Measurements from ENCODE around the gene WIF1. TPM values are rescaled to one million over a fixed set of nuclear protein-coding genes. Genes with fewer than 3 reads are reported as not detected.

The WIF1 gene
- total RNA-seq, 1 donor from 2014 or later, result not detected

- intact Hi-C loops (cut with micrococcal nuclease), result loop anchor here (1.0 to 2.0 kb wide), 2 partner anchors 232 to 327 kb away; no protein-coding TSS in a partner anchor
Observed at GRCh38 chr12:65123435-65124063, 2.4 kb upstream of the WIF1 start.

- intact Hi-C loops (cut with micrococcal nuclease), result loop anchor here (1.0 to 2.0 kb wide), 2 partner anchors 231 to 326 kb away; no protein-coding TSS in a partner anchor
Observed at GRCh38 chr12:65122703-65123102, 1.6 kb upstream of the WIF1 start.

DNA sequence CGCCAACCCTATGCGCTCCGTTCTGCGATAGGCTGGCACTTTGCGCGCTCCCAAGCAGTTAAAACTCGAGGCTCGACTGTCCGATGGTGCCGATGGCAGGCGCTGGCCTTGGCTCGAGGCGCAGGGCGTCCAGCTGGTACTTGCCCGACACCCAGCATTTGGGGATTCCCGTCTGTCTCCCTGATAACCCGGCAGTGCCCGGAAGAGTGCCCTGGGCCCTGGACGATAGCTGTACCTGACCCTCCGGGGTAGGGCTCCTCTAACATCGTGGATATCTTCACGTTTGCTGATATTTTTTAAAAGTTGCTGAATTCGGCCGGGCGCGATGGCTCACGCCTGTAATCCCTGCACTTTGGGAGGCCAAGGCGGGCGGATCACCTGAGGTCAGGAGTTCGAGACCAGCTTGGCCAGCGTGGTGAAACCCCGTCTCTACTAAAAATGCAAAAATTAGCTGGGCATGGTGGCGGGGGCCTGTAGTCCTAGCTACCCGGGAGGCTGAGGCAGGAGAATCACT, 908 bp upstream of the WIF1 start:
- intact Hi-C loops (cut with micrococcal nuclease), result loop anchor here (1.0 to 2.0 kb wide), 3 partner anchors 47 to 325 kb away; partner anchors contain the start of gene LEMD3

DNA sequence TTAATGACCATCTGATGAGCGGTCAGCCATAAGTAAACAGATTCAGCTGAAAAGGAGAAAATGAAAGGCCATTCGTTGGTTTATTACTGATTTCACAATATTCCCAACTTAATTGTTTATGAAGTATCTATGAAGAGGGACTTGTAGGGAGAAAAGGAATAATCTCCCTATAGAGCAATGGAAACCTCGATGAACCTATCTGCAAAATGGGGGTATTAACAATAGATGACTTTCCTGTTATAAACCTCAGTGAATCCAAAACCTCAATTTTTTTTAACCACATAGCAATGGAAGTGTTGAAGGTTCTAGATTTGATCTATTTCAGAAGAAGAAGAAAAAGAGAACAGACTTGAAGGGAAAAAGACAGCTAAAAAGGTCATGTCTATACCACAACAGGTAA, 2.0 kb downstream of the WIF1 start:
- intact Hi-C loops (cut with micrococcal nuclease), result no loop called here

DNA sequence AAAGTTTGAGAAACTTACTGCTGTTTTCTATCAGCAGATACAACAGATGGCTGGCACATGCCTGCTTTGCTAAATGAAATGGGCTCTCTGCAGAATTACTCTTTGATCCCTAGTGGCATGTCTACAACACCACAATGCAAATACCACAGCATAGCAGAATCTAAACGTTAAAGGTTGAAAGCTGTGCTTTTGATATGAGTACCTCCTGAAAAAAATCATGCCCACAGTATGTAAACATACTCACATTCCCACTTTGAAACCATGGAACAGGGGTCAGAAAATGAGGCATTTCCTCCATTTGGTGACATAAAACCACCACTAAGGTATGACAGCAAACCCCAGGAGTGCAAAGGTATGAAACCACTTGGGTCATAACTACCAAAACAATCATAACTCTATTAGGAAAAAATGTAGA, 7.5 kb downstream of the WIF1 start:
- intact Hi-C loops (cut with micrococcal nuclease), result no loop called here

DNA sequence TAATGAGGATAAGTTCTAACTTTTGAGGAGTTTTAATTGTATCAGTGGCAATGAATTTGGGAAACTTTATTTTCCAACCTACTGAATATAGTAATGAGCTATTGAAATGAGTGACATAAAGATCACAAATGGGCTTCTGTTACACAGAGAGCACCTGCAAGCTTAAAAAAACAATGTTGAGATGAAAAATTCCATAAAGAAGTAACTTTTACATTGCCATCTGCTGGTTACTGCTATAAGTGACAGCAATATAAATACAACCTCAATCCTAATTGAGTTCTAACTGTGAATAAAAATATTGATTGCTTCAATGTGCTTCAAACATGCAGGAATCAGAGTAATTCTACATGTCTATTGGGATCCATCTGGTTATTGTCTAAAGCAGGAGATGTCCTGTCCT, 14.2 kb downstream of the WIF1 start:
- intact Hi-C loops (cut with micrococcal nuclease), result no loop called here

- intact Hi-C loops (cut with micrococcal nuclease), result no loop called here
Observed at GRCh38 chr12:65100140-65100539, 21.0 kb downstream of the WIF1 start.

DNA sequence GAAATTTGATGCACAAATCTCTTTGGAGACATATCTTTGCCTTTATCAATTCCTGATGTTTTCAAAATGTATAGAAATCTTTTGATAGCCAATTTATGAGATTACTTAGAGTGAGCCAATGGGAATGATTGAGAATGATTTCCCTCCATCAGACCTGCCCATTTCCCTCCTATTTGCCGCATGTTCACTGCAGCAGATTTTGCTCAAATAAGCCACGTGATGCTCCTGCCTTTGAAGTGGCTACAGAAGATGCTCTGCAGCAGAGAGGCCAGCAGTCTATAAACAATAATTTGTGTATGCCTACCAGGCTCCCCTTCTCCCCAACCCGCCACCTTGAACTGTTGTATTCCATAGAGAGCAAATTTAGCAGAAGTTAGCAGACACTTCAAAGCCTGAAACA, 21.9 kb downstream of the WIF1 start:
- intact Hi-C loops (cut with micrococcal nuclease), result no loop called here

DNA sequence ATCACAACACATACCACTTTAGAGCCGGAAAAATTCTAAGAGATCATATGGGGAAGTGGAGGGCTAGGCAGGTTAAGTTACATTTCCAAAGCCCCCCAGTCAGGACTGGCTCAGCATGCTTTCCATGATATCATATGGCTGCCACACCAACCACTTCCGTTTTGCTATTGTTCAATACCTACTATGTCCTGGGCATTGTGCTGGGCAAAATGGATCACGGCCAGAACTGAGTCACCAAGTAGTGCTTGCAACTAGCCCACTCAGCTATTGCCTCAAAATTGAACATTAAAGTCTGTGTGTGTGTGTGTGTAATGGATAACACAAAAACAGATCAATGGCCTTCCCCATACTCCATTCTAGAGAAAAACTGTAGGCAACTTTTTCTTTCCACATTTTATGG, 22.7 kb downstream of the WIF1 start:
- intact Hi-C loops (cut with micrococcal nuclease), result no loop called here

DNA sequence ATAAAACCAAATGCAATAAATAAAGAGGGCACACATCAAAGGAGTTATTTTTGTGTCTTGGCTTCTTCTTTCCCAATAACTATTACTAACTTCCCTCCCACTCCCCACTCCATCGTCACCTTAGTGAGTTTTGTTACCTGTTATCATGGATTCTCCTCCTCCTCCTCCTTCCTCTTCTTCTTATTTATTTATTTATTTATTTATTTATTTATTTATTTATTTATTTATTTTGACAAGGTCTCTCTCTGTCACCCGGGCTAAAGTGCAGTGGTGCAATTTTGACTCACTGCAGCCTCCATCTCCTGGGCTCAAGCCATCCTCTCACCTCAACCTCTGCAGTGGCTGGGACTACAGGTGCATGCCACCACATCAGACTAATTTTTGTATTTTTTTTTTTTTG, 26.4 kb downstream of the WIF1 start:
- intact Hi-C loops (cut with micrococcal nuclease), result no loop called here

DNA sequence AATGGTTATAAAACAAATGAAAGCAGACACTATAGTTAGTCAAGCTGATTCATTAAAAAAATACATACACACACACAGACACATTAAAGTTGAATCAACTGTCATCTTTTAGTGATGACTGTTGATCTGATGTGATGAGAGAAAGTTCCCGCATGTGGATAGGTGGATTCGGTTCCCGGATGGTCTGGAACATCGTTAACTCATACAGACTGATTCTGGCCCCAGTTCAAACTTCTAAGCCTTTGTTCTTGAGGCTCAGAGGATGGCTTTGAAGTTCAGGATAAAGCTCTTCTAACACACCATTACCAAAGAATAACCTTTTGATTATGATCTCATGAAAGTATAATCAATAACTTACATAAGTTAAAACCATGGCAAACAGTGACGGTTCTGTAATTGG, 27.5 kb downstream of the WIF1 start:
- intact Hi-C loops (cut with micrococcal nuclease), result no loop called here

DNA sequence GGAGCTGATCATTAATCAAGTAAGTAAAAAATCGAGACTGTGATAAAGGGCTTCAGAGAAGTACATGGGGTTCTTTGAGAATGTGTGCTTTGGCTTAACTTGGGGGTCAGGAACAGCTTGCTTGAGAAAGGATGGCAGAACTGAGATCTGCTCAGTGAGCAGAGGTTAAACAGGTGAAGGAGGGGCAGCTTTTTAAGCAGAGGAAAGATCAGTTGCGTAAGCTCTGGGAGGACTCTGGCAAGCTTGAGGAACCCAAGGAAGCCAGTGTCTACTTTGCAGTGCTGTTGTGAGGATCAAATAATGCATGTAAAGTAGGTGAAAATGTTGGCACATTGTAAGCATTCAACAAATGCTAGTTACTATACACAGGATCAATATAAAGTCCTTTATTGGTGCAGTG, 30.6 kb downstream of the WIF1 start:
- intact Hi-C loops (cut with micrococcal nuclease), result no loop called here

GRCh38 chr12:65086236-65086635, 34.9 kb downstream of the WIF1 start:
- intact Hi-C loops (cut with micrococcal nuclease), result no loop called here

- intact Hi-C loops (cut with micrococcal nuclease), result no loop called here
Observed at GRCh38 chr12:65084579-65084978, 36.5 kb downstream of the WIF1 start.

DNA sequence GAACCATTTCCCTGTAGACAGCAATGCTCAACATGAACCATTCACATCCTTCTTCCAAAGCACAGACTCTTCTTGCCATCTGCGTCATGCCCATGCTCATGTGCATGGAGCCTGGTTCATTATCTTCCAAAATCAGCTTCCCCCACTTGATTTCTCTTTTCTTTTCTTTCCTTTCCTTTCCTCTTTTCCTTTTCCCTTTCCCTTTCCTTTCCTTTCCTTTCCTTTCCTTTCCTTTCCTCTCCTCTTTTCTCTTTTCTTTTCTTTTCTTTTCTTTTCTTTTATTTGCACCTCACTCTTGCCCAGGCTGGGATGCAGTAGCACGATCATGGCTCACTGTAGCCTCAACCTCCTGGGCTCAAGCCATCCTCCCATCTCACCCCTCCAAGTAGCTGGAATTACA, 37.5 kb downstream of the WIF1 start:
- intact Hi-C loops (cut with micrococcal nuclease), result no loop called here

DNA sequence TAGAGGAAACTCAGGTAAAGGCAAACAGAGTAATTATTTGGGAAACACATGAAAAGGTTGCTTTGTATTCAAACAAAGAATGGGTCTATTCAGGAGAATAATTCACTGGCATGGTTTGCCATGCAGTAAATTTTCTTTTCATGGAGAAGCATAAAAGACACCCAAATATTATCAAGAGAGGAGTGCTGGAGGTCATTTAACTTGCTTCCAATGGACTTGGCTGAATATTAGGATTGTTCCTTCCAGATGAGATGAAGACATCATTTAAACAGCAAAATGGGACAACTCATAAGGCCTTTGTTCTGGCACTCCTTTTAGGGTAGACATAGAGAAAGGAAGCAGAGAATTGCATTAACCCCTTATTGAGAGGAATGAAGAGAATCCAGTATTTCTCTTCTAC, 38.7 kb downstream of the WIF1 start:
- intact Hi-C loops (cut with micrococcal nuclease), result no loop called here

GRCh38 chr12:65081496-65081895, 39.6 kb downstream of the WIF1 start:
- intact Hi-C loops (cut with micrococcal nuclease), result no loop called here

DNA sequence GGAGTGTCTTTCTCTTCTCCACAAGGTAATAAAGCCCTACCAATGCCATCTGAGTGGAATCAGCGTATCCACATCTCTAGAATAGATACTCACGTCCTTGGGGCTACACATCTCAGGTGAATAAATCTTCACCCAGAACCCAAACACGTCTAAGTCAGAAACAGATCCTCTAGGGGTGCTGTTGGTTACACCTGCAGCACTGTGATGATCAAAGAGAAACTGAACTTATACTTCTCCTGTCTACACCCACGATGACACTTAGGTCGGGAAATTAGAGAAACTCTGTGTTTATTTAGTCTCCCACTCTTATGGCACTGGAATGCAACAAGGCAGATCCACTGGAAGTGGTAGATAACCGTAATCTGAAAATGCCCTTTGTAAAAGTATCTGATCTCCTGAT, 46.2 kb downstream of the WIF1 start:
- intact Hi-C loops (cut with micrococcal nuclease), result no loop called here

- intact Hi-C loops (cut with micrococcal nuclease), result loop anchor here (2.0 kb wide), 1 partner anchor 163 kb away; no protein-coding TSS in a partner anchor
Observed at GRCh38 chr12:65069336-65069735, 51.8 kb downstream of the WIF1 start.

- intact Hi-C loops (cut with micrococcal nuclease), result no loop called here
Observed at GRCh38 chr12:65067383-65067782, 53.7 kb downstream of the WIF1 start.

- intact Hi-C loops (cut with micrococcal nuclease), result no loop called here
Observed at GRCh38 chr12:65055859-65056258, 65.2 kb downstream of the WIF1 start.

- intact Hi-C loops (cut with micrococcal nuclease), result no loop called here
Observed at GRCh38 chr12:65051218-65051617, 69.9 kb downstream of the WIF1 start.

GRCh38 chr12:65045269-65045668, 75.8 kb downstream of the WIF1 start:
- intact Hi-C loops (cut with micrococcal nuclease), result no loop called here
